Mesothelial cell of epicardium (in vitro differentiated cells): ENCODE data around the gene BTF3. TPM values are rescaled to one million over a fixed set of nuclear protein-coding genes. Genes with fewer than 3 reads are reported as not detected.

Source experiments
- DNase-seq, 2 experiments: peaks; one replicate each; pipeline ENCODE4 v3.0.0; 2021; ENCODE audit warnings: low spot score in 2 of 2; ENCODE audit not compliant: unreplicated experiment in 2 of 2
- H3K27ac Mint-ChIP-seq: 2 replicates; pipeline ENCODE4 v1.8.0; 2021; ENCODE audit warnings: mixed read lengths
- H3K27me3 Mint-ChIP-seq: 2 replicates; pipeline ENCODE4 v1.8.0; 2021; ENCODE audit warnings: low read depth, mixed read lengths
- H3K36me3 Mint-ChIP-seq: 2 replicates; pipeline ENCODE4 v1.8.0; 2021; ENCODE audit warnings: mixed read lengths
- H3K4me1 Mint-ChIP-seq: 2 replicates; pipeline ENCODE4 v1.8.0; 2021; ENCODE audit warnings: mixed read lengths
- H3K4me3 Mint-ChIP-seq: 2 replicates; pipeline ENCODE4 v1.8.0; 2021; ENCODE audit warnings: mild to moderate bottlenecking, moderate library complexity, mixed read lengths
- H3K9me3 Mint-ChIP-seq: 2 replicates; pipeline ENCODE4 v1.8.0; 2021; ENCODE audit warnings: mixed read lengths
- total RNA-seq: library from RNA; stranded (reverse); gene quantifications from 3 replicates; pipeline ENCODE4 v1.2.1, GENCODE V29; 2021
- TF ChIP-seq, protein P1 (sequence below): fragments of 200-600 bp; sonication (generic); IDR thresholded peaks from one replicate; pipeline ENCODE4 v1.5.0; 2021; ENCODE audit warnings: antibody characterized with exemption; ENCODE audit not compliant: unreplicated experiment

Gene BTF3
- total RNA-seq, 1 donor from 2014 or later, result 641 TPM

DNA sequence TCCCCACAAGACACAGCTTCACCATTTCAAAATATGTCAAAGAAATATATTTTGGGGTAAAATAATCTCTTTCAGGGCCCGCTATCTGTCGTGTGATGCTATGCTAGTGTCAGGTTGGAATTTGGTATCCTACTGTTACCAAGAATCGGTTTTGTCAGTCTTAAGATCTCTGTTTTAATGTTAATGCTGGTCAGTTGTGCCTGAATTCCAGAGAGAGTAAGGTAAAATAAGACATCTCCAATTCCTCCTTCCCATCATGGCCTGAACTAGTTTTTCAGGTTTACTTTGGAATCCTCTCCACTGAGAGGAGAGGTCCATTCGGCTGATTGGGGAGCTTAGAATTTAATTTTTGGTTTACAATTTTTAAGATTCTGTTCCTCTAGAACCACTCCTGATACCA, 10.4 kb upstream of the BTF3 start:
- H3K4me1 Mint-ChIP-seq, result peaks cover 2% of the 10 kb centered on the region
- H3K9me3 Mint-ChIP-seq, result no peaks in the 10 kb centered on the region
- no peak overlapping the region for H3K27ac Mint-ChIP-seq

DNA sequence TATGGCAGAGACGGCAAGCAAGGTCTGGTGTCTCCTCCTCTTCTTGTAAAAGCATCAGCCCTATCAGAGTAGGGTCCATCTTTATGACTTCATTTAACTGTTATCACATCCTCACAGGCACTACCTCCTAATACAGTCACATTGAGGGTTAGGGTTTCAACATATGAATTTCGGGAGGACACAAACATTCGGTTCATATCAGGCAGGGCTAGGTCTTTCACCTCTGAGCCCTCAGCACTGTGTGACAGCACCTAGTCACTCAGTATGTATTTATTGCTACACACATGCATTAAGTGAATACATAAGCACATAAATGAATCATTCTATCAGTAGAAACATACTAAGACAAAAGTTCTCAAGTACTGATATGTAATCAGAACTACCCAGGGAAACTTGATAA, 9.4 kb upstream of the BTF3 start:
- H3K27me3 Mint-ChIP-seq, result peaks cover 6% of the 10 kb centered on the region
- no peak overlapping the region for H3K4me3 Mint-ChIP-seq
- H3K27ac Mint-ChIP-seq, result no peak overlapping the region
- H3K4me1 Mint-ChIP-seq, result peaks cover 2% of the 10 kb centered on the region
- no peaks in the 10 kb centered on the region for H3K36me3 Mint-ChIP-seq
- H3K9me3 Mint-ChIP-seq, result no peaks in the 10 kb centered on the region
- TF ChIP-seq, protein P1, sequence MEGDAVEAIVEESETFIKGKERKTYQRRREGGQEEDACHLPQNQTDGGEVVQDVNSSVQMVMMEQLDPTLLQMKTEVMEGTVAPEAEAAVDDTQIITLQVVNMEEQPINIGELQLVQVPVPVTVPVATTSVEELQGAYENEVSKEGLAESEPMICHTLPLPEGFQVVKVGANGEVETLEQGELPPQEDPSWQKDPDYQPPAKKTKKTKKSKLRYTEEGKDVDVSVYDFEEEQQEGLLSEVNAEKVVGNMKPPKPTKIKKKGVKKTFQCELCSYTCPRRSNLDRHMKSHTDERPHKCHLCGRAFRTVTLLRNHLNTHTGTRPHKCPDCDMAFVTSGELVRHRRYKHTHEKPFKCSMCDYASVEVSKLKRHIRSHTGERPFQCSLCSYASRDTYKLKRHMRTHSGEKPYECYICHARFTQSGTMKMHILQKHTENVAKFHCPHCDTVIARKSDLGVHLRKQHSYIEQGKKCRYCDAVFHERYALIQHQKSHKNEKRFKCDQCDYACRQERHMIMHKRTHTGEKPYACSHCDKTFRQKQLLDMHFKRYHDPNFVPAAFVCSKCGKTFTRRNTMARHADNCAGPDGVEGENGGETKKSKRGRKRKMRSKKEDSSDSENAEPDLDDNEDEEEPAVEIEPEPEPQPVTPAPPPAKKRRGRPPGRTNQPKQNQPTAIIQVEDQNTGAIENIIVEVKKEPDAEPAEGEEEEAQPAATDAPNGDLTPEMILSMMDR, result no peak
- DNase-seq, result no peak

More for the DNA sequence above, 10.4 kb upstream of the BTF3 start:
- TF ChIP-seq, protein P1, result no peak
- peaks cover 3% of the 10 kb centered on the region for H3K27me3 Mint-ChIP-seq
- no peak overlapping the region for H3K4me3 Mint-ChIP-seq
- no peaks in the 10 kb centered on the region for H3K36me3 Mint-ChIP-seq
- no peak for DNase-seq

DNA sequence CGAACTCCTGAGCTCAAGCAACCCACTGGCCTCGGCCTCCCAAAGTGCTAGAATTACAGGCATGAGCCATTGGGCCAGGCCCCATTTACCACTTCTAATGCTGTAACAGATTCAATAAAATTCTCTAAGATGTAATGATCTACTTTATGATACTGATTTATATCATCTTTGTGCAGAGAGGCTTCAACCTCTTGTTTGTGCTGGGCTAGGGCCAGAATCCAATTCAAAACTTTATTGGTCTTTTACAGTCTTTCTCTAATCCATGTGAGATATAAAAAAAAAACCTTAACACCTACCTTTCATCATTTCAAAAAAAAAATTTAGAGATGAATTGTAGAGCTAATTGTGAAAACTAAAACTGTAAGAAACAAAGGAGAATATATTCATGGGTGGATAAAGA, 8.2 kb upstream of the BTF3 start:
- peaks cover 4% of the 10 kb centered on the region for H3K4me1 Mint-ChIP-seq
- H3K9me3 Mint-ChIP-seq, result no peaks in the 10 kb centered on the region
- H3K36me3 Mint-ChIP-seq, result no peaks in the 10 kb centered on the region
- H3K27ac Mint-ChIP-seq, result no peak overlapping the region
- DNase-seq, result no peak
- peaks cover 8% of the 10 kb centered on the region for H3K27me3 Mint-ChIP-seq
- TF ChIP-seq, protein P1, result no peak
- no peak overlapping the region for H3K4me3 Mint-ChIP-seq

DNA sequence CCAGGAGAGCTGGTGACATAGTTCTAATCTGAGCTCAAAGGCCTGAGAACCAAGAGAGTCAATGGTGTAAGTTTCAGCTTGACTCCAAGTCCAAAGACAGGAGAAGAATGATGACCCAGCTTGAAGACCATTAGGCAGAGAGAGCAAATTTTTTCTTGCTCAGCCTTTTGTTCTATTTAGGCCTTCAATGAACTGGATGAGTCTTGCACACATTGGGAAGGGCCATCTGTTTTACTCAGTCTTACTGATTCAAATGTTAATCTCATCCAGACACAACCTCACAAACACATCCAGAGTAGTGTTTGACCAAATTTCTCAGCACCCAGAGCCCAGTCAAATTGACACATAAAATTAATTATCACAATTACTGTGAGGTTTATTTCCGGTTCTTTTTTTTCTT, 7.1 kb upstream of the BTF3 start:
- no peak overlapping the region for H3K4me3 Mint-ChIP-seq
- TF ChIP-seq, protein P1, result no peak
- no peaks in the 10 kb centered on the region for H3K9me3 Mint-ChIP-seq
- no peak overlapping the region for H3K27ac Mint-ChIP-seq
- H3K36me3 Mint-ChIP-seq, result no peaks in the 10 kb centered on the region
- peaks cover 8% of the 10 kb centered on the region for H3K27me3 Mint-ChIP-seq
- peaks cover 4% of the 10 kb centered on the region for H3K4me1 Mint-ChIP-seq
- no peak for DNase-seq

DNA sequence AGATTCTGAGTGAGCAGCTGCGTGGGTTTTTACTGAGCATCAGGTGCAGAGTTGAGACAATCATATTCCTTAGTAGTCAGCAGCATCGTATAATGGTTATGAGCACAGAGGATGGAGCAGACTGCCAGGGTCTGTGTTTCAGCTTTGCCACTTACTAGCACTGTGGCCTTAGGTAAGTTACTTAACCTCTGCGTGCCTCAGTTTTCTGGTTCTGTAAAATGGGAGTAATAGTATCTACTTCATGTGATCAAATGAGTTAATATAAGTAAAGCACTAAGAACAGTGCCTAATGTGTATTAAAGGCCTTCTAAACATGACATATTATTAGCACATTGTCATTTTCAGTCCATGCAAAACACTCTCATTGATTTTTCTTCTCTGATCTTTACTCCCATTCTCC, 4.8 kb upstream of the BTF3 start:
- no peak for DNase-seq
- Mint-ChIP-seq H3K36me3 (no peaks in the 10 kb centered on the region), H3K27me3 (peaks cover 6% of the 10 kb centered on the region), H3K27ac (no peak overlapping the region), H3K4me3 (no peak overlapping the region), H3K9me3 (no peaks in the 10 kb centered on the region), H3K4me1 (peaks cover 17% of the 10 kb centered on the region)
- TF ChIP-seq, protein P1, result no peak

DNA sequence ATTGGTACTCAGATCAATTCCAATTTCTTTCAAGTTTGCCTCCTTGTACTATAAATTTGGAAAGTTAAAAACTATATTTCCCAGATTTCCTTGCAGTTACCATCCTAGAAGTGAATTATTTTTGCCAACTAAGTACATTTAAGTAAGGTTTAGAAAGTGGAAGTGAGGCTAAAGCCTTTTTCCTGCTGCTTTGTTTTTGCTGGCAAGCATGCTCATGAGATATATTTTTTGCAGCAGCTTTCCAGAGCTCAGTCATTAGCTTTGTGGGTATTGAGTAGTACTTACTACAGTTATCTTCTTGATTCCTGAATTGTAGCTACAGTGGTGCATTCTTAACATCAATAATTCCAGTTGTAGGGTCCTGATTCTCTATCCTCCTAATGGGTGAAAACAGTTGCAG, 3.5 kb upstream of the BTF3 start:
- Mint-ChIP-seq H3K9me3 (no peaks in the 10 kb centered on the region), H3K27me3 (peaks cover 6% of the 10 kb centered on the region), H3K27ac (peak overlapping the region; percentile 25), H3K4me1 (peaks cover 25% of the 10 kb centered on the region), H3K36me3 (peaks cover 3% of the 10 kb centered on the region), H3K4me3 (no peak overlapping the region)
- DNase-seq, result no peak
- TF ChIP-seq, protein P1, result no peak
